ENCODE measurements around the gene R3HDM2.
"Not testable (repeated sequence)": the region's sequence is repeated elsewhere in the genome, so short reads cannot be mapped to it uniquely, and the experiment has no call there.

R3HDM2 gene

DNA sequence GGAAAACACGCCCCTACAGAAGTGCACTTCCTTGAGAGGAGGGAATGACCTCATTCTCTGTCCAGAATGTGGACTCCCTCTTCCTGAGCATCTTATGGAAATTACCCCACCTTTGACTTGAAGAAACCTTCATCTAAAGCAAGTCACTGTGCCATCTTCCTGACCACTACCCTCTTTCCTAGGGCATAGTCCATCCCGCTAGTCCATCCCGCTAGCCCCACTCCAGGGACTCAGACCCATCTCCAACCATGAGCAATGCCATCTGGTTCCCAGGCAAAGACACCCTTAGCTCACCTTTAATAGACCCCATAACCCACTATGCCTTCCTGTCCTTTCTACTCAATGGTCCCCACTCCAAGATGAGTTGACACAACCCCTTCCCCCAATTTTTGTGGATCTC is 19.2 kb upstream of the R3HDM2 start:
- H3K4me3 ChIP-seq (ENCODE audit: low read length): no peak overlapping the region
- TF ChIP-seq, protein P1, sequence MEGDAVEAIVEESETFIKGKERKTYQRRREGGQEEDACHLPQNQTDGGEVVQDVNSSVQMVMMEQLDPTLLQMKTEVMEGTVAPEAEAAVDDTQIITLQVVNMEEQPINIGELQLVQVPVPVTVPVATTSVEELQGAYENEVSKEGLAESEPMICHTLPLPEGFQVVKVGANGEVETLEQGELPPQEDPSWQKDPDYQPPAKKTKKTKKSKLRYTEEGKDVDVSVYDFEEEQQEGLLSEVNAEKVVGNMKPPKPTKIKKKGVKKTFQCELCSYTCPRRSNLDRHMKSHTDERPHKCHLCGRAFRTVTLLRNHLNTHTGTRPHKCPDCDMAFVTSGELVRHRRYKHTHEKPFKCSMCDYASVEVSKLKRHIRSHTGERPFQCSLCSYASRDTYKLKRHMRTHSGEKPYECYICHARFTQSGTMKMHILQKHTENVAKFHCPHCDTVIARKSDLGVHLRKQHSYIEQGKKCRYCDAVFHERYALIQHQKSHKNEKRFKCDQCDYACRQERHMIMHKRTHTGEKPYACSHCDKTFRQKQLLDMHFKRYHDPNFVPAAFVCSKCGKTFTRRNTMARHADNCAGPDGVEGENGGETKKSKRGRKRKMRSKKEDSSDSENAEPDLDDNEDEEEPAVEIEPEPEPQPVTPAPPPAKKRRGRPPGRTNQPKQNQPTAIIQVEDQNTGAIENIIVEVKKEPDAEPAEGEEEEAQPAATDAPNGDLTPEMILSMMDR (conservative IDR thresholded peaks at IDR 0.05; ENCODE audit: low read length): no peak
- DNase-seq (ENCODE audit: low read depth): no peak

DNA sequence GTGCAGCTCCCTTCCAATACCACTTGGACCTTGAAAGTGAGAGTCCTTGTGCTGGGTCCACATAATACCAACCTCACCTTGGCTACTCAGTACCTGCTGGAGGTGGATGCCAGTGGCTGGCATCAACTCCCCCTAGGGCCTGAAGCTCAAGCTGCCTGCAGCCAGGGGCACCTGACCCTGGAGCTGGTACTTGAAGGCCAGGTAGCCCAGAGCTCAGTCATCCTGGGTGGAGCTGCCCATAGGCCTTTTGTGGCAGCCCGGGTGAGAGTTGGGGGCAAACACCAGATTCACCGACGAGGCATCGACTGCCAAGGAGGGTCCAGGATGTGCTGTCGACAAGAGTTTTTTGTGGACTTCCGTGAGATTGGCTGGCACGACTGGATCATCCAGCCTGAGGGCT is 18.5 kb upstream of the R3HDM2 start:
- H3K4me3 ChIP-seq (ENCODE audit: low read length): no peak overlapping the region
- TF ChIP-seq, protein P1 (conservative IDR thresholded peaks at IDR 0.05; ENCODE audit: low read length): no peak
- DNase-seq (ENCODE audit: low read depth): no peak

DNA sequence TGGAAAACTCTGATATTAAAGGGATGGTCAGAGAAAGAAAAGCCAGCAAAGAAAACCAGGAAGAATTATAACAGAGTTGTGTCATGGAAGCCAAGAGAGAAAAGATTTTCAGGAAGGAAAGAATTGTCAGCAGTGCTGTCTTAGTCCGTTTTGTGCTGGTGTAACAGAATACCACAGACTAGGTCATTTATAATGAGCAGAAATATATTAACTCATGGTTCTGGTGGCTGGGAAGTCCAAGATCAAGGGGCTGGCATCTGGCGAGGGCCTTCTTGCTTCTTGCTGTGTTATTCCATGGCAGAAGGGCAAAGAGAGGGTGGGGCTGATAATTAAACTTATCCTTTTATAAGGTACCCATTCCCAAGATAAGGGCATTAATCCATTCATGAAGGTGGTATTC is 17.8 kb upstream of the R3HDM2 start:
- no peak overlapping the region for H3K4me3 ChIP-seq (ENCODE audit: low read length)
- no peak for DNase-seq (ENCODE audit: low read depth)
- TF ChIP-seq, protein P1 (conservative IDR thresholded peaks at IDR 0.05; ENCODE audit: low read length): no peak

DNA sequence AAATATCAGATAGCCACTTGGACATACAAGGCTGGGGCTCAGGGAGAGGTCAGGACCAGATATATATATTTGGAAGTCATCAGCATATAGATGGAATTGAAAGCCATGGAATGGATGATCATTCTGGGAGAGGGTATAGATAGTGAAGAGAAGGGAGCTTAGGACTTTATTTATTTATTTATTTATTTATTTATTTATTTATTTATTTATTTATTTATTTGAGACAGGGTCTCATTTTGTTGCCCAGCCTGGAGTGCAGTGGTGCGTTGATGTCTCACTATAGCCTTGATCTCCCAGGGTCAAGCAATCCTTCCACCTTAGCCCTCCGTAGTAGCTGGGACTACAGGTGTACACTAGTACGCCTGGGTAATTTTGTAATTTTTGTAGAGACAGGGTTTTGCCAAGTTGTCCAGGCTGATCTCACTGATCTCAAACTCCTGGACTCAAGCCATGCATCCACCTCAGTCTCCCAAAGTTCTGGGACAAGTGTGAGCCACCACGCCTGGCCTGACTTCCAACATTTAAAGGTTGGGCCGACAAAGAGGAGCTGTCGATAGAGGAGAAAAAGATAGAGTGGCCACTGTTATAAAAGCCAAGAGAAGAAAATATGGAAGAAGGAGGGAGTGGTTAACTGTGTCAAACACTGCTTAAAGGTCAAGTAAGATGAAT is 15.6 kb upstream of the R3HDM2 start:
- DNase-seq (ENCODE audit: low read depth): no peak
- no peak overlapping the region for H3K4me3 ChIP-seq (ENCODE audit: low read length)
- TF ChIP-seq, protein P1 (conservative IDR thresholded peaks at IDR 0.05; ENCODE audit: low read length): no peak

DNA sequence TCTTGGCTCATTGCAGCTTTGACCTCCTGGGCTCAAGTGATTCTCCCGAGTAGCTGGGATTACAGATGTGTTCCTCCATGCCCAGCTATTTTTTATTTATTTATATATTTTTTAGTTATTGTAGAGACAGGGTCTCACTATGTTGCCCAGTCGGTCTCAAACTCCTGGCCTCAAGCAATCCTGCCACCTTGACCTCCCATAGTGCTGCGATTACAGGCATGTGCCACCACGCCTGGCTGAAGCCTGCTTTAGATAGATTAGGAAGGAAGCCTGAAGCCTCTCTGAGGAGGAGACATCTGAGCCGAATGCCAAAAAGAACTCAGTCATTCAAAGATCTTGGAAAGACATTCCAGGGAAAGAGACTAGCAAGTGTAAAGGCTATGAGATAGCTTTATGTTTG is 13.9 kb upstream of the R3HDM2 start:
- TF ChIP-seq, protein P1 (conservative IDR thresholded peaks at IDR 0.05; ENCODE audit: low read length): no peak
- DNase-seq (ENCODE audit: low read depth): no peak
- no peak overlapping the region for H3K4me3 ChIP-seq (ENCODE audit: low read length)

DNA sequence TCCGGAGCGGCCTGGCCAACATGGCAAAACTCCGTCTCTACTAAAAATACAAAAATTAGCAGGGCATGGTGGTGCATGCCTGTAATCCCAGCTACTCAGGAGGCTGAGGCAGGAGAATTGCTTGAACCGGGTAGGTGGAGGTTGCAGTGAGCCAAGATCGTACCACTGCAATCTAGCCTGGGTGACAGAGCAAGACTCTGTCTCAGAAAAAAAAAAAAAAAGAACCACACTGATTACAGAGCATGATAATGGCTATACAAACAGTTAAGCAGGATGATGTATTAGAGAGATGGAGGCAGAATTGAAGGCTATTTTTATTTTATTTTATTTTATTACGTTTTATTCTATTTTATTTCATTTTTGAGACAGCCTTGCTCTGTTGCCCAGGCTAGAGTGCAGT is 13.5 kb upstream of the R3HDM2 start:
- not testable (repeated sequence) for H3K4me3 ChIP-seq (ENCODE audit: low read length); DNase-seq (ENCODE audit: low read depth)

DNA sequence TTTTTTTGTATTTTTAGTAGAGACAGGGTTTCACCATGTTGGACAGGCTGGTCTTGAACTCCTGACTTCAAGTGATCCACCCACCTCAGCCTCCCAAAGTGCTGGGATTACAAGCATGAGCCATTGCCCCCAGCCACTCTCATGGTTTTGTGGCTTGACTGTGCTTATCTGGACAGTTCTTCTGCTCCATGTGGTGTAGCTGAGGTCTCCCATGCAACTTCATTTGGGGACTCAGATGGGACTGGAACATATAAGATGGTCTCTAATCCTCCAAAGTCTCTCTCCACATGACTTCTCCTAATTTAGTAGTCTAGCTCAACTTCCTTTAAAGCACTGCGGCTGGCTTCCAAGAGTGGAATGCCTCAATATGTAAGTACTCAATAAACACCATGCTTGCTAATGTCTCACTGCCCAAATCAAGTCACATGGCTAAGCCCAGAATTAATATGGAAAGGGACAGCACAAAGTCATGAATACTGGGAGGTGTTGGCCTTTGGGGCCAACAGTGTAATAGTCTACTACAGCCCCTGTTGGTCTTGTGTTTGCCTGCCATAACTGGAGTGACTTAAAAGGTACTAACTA is 11.1 kb upstream of the R3HDM2 start:
- H3K4me3 ChIP-seq (ENCODE audit: low read length): no peak overlapping the region
- DNase-seq (ENCODE audit: low read depth): no peak
- TF ChIP-seq, protein P1 (conservative IDR thresholded peaks at IDR 0.05; ENCODE audit: low read length): no peak

DNA sequence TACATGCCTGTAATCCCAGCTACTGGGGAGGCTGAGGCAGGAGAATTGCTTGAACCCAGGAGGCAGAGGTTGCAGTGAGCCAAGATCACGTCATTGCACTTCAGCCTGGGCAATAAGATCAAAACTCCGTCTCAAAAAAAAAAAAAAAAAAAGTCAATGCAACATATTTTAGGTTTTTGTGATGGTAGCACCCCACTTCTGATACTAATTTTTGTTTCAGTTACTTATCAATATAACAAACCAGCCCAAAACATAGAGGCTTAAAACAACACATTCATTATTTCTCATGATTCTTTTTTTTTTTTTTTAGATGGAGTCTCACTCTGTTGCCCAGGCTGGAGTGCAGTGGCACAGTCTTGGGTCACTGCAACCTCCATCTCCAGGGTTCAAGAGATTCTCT is 10.6 kb upstream of the R3HDM2 start:
- not testable (repeated sequence) for DNase-seq (ENCODE audit: low read depth); H3K4me3 ChIP-seq (ENCODE audit: low read length)

All from AG10803 (cell line).